GM23248 (cell line): Measurements from ENCODE around the gene PCLAF.

Experiments used
- EZH2 ChIP-seq: fragments of 200-600 bp; sonication (generic); IDR thresholded peaks from 2 replicates; pipeline ENCODE4 v1.6.1; 2018; ENCODE audit warnings: antibody characterized with exemption, mild to moderate bottlenecking; ENCODE audit not compliant: insufficient read depth, poor library complexity, severe bottlenecking
- EZH2phosphoT487 ChIP-seq: fragments of 200-600 bp; sonication (generic); IDR thresholded peaks from 2 replicates; pipeline ENCODE4 v1.6.1; 2018; ENCODE audit warnings: antibody characterized with exemption, moderate library complexity, mild to moderate bottlenecking, low read depth; ENCODE audit not compliant: insufficient read depth

- no peak for TF ChIP-seq EZH2
- no peak for TF ChIP-seq EZH2phosphoT487
Measured at GRCh38 chr15:64324165-64324877, 56.9 kb downstream of the PCLAF start.
